ENCODE measurements around the gene REXO1.

DNA sequence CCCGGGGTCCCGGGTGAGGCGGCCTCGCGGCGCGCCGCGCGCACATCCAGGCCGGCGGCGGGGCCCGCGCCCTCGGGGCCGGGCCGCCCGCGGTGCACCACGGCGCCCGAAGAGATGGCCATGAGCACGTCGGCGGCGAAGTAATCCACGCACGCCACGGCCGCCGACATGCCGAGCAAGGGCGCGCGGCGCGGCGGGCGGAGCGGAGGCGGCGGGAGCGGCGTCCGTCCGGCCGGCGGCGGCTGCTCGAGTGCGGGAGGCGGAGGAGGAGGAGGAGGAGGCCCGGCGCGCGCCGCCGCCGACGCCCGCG is 15.0 kb upstream of the REXO1 start, which contains the start of gene KLF16:
- TF ChIP-seq POLR2A (IDR thresholded peaks at IDR 0.05; ENCODE audit: low read depth, low read length) (peak; percentile 35), EZH2 (IDR thresholded peaks at IDR 0.05; ENCODE audit: borderline replicate concordance, low read depth, low read length, severe bottlenecking) (no peak), GATA2 (IDR thresholded peaks at IDR 0.05; ENCODE audit: insufficient read depth, insufficient read length, low read depth, low read length) (no peak), POLR2AphosphoS5 (IDR thresholded peaks at IDR 0.05; ENCODE audit: insufficient read depth, low read depth, low read length) (no peak), MAX (IDR thresholded peaks at IDR 0.05; ENCODE audit: insufficient read depth, insufficient read length) (no peak), MYC (IDR thresholded peaks at IDR 0.05; ENCODE audit: low read depth, low read length) (no peak)
- TF ChIP-seq, protein P1, sequence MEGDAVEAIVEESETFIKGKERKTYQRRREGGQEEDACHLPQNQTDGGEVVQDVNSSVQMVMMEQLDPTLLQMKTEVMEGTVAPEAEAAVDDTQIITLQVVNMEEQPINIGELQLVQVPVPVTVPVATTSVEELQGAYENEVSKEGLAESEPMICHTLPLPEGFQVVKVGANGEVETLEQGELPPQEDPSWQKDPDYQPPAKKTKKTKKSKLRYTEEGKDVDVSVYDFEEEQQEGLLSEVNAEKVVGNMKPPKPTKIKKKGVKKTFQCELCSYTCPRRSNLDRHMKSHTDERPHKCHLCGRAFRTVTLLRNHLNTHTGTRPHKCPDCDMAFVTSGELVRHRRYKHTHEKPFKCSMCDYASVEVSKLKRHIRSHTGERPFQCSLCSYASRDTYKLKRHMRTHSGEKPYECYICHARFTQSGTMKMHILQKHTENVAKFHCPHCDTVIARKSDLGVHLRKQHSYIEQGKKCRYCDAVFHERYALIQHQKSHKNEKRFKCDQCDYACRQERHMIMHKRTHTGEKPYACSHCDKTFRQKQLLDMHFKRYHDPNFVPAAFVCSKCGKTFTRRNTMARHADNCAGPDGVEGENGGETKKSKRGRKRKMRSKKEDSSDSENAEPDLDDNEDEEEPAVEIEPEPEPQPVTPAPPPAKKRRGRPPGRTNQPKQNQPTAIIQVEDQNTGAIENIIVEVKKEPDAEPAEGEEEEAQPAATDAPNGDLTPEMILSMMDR (IDR thresholded peaks at IDR 0.05; ENCODE audit: extremely low read depth in 1 of 2, insufficient read depth in 1 of 2, low read depth in 1 of 2, low read length in 2 of 2), result no peak

Measured in endothelial cell of umbilical vein (primary cell).